ENCODE measurements around the gene FXN. TPM values are rescaled to one million over a fixed set of nuclear protein-coding genes. Genes with fewer than 3 reads are reported as not detected.
A peak's percentile ranks its signal among the peaks of the same experiment; 100 is the strongest.

FXN gene
- total RNA-seq, 2 donors from 2014 or later, result 10.5 to 24.6 TPM

- H3K4me1 ChIP-seq, result peaks cover 0 to 13% of the 10 kb centered on the region in 2 donors
- H3K4me3 ChIP-seq, result no peak overlapping the region
- H3K27me3 ChIP-seq, result no peaks in the 10 kb centered on the region
- no peak for TF ChIP-seq CTCF (IDR thresholded peaks at IDR 0.05)
- no peak overlapping the region for H3K27ac ChIP-seq
- H3K36me3 ChIP-seq, result no peaks in the 10 kb centered on the region
- no peaks in the 10 kb centered on the region for H3K9me3 ChIP-seq
- no peak for DNase-seq (ENCODE audit: low spot score)
Measured at GRCh38 chr9:69141851-69142250, 106.3 kb downstream of the FXN start.

GRCh38 chr9:69143291-69143690 lies 107.7 kb downstream of the FXN start:
- no peak for TF ChIP-seq CTCF (IDR thresholded peaks at IDR 0.05)
- no peak for DNase-seq (ENCODE audit: low spot score)
- no peak overlapping the region for H3K4me3 ChIP-seq
- no peak overlapping the region for H3K27ac ChIP-seq
- no peaks in the 10 kb centered on the region for H3K9me3 ChIP-seq
- no peaks in the 10 kb centered on the region for H3K27me3 ChIP-seq
- H3K36me3 ChIP-seq, result no peaks in the 10 kb centered on the region
- H3K4me1 ChIP-seq, result peaks cover 0 to 13% of the 10 kb centered on the region in 2 donors

GRCh38 chr9:69145144-69145715 lies 109.7 kb downstream of the FXN start:
- H3K36me3 ChIP-seq, result no peaks in the 10 kb centered on the region
- no peaks in the 10 kb centered on the region for H3K9me3 ChIP-seq
- no peak overlapping the region for H3K4me3 ChIP-seq
- TF ChIP-seq CTCF (IDR thresholded peaks at IDR 0.05), result no peak
- no peak overlapping the region for H3K27ac ChIP-seq
- peaks cover 0 to 24% of the 10 kb centered on the region in 2 donors for H3K4me1 ChIP-seq
- no peak for DNase-seq (ENCODE audit: low spot score)
- H3K27me3 ChIP-seq, result no peaks in the 10 kb centered on the region

- Histone ChIP-seq H3K27me3 (no peaks in the 10 kb centered on the region), H3K27ac (no peak overlapping the region), H3K4me3 (no peak overlapping the region), H3K9me3 (no peaks in the 10 kb centered on the region), H3K36me3 (no peaks in the 10 kb centered on the region), H3K4me1 (peaks cover 0 to 24% of the 10 kb centered on the region in 2 donors)
- no peak for DNase-seq (ENCODE audit: low spot score)
- no peak for TF ChIP-seq CTCF (IDR thresholded peaks at IDR 0.05)
Measured at GRCh38 chr9:69147041-69147834, 111.7 kb downstream of the FXN start.

GRCh38 chr9:69149321-69149807 lies 113.8 kb downstream of the FXN start:
- TF ChIP-seq CTCF (IDR thresholded peaks at IDR 0.05), result peak in 1 of 2 donors; percentile 57
- Histone ChIP-seq H3K27me3 (no peaks in the 10 kb centered on the region), H3K27ac (peak overlapping the region in 1 of 2 donors; percentile 42), H3K4me1 (peaks cover 0 to 11% of the 10 kb centered on the region in 2 donors), H3K9me3 (no peaks in the 10 kb centered on the region), H3K36me3 (no peaks in the 10 kb centered on the region), H3K4me3 (no peak overlapping the region)
- no peak for DNase-seq (ENCODE audit: low spot score)

Other genes with a start within 250 kb of the FXN start
- gene PRKACG, start 21.6 kb upstream of the FXN start, total RNA-seq, result not detected
- 10 to 100 TPM; 46.3 to 51.7 TPM for gene TJP2, start 138.5 kb downstream of the FXN start, total RNA-seq

Data from right atrium auricular region (tissue), 2 donors.